GM12878 (cell line): Measurements from ENCODE around the gene REEP5. TPM values are rescaled to one million over a fixed set of nuclear protein-coding genes. Genes with fewer than 3 reads are reported as not detected.

ENCODE experiments used
- CEBPB ChIP-seq, 2 experiments: fragments of 150-350 bp in 1 of 2; IDR thresholded peaks; 2 replicates each; pipeline ENCODE4 v1.6.1; 2012 to 2014; ENCODE audit warnings: low read depth in 2 of 2, low read length in 2 of 2, borderline replicate concordance in 1 of 2, inconsistent platforms in 1 of 2
- CHD1 ChIP-seq: IDR thresholded peaks from 2 replicates; pipeline ENCODE4 v1.6.1; 2012; ENCODE audit warnings: low read depth, low read length, improper control_type of control experiment
- E4F1 ChIP-seq: fragments of 450-650 bp; IDR thresholded peaks from 2 replicates; pipeline ENCODE4 v1.6.1; 2018; ENCODE audit warnings: borderline replicate concordance, mild to moderate bottlenecking; ENCODE audit not compliant: partially characterized antibody
- ETV6 ChIP-seq, 2 experiments: fragments of 450-650 bp in 1 of 2; IDR thresholded peaks in 1 of 2; conservative IDR thresholded peaks in 1 of 2; 2 replicates each; pipeline ENCODE4 v1.6.1; 2014; ENCODE audit warnings: antibody characterized with exemption in 1 of 2, borderline replicate concordance in 1 of 2, low read depth in 1 of 2, mild to moderate bottlenecking in 1 of 2, moderate library complexity in 1 of 2
- EZH2 ChIP-seq: IDR thresholded peaks from 2 replicates; pipeline ENCODE4 v1.6.1; 2012; ENCODE audit warnings: low read depth, mild to moderate bottlenecking, control low read depth, inconsistent platforms, low read length, borderline replicate concordance; ENCODE audit not compliant: control insufficient read depth
- FOS ChIP-seq: IDR thresholded peaks from 3 replicates; pipeline ENCODE4 v1.6.1; 2011; ENCODE audit warnings: borderline replicate concordance; ENCODE audit not compliant: insufficient read length; ENCODE audit errors: extremely low read depth
- IKZF2 ChIP-seq, 2 experiments: fragments of 450-650 bp; IDR thresholded peaks; 2 replicates each; pipeline ENCODE4 v1.6.1; 2017; ENCODE audit warnings: mild to moderate bottlenecking in 2 of 2, moderate library complexity in 2 of 2
- LARP7 ChIP-seq: fragments of 450-650 bp; IDR thresholded peaks from 2 replicates; pipeline ENCODE4 v1.6.1; 2017; ENCODE audit warnings: mild to moderate bottlenecking
- NRF1 ChIP-seq: conservative IDR thresholded peaks from 2 replicates; pipeline ENCODE4 v1.6.1; 2011; ENCODE audit warnings: mild to moderate bottlenecking, low read depth, low read length, improper control_type of control experiment
- PBX3 ChIP-seq: IDR thresholded peaks from 2 replicates; pipeline ENCODE4 v1.6.1; 2011; ENCODE audit warnings: mild to moderate bottlenecking, low read depth, low read length, moderate library complexity; ENCODE audit not compliant: insufficient replicate concordance
- PKNOX1 ChIP-seq: fragments of 450-650 bp; IDR thresholded peaks from 2 replicates; pipeline ENCODE4 v1.6.1; 2016; ENCODE audit warnings: mild to moderate bottlenecking
- POU2F2 ChIP-seq: IDR thresholded peaks from 3 replicates; pipeline ENCODE4 v1.6.1; 2011; ENCODE audit warnings: low read depth, mild to moderate bottlenecking, low read length, borderline replicate concordance
- RBBP5 ChIP-seq: fragments of 200-600 bp; sonication (generic); conservative IDR thresholded peaks from 2 replicates; pipeline ENCODE4 v1.6.1; 2016
- RCOR1 ChIP-seq: conservative IDR thresholded peaks from 2 replicates; pipeline ENCODE4 v1.6.1; 2012; ENCODE audit warnings: low read depth, low read length, improper control_type of control experiment
- SREBF2 ChIP-seq: IDR thresholded peaks from 2 replicates; pipeline ENCODE4 v1.6.1; 2012; ENCODE audit warnings: mild to moderate bottlenecking, low read length
- SUPT20H ChIP-seq: IDR thresholded peaks from 2 replicates; pipeline ENCODE4 v1.6.1; 2011; ENCODE audit warnings: low read depth, mild to moderate bottlenecking, low read length, moderate library complexity, borderline replicate concordance; ENCODE audit not compliant: control insufficient read depth
- TCF12 ChIP-seq: IDR thresholded peaks from 2 replicates; pipeline ENCODE4 v1.6.1; 2011; ENCODE audit warnings: low read depth, mild to moderate bottlenecking, low read length
- USF1 ChIP-seq: IDR thresholded peaks from 2 replicates; pipeline ENCODE4 v1.6.1; 2011; ENCODE audit warnings: borderline replicate concordance, low read depth, mild to moderate bottlenecking, moderate library complexity, mixed read lengths, low read length; ENCODE audit not compliant: insufficient read depth; ENCODE audit errors: extremely low read length
- ZBTB33 ChIP-seq: fragments of 450-650 bp; IDR thresholded peaks from 2 replicates; pipeline ENCODE4 v1.6.1; 2017; ENCODE audit warnings: mild to moderate bottlenecking
- ZNF622 ChIP-seq: fragments of 450-650 bp; IDR thresholded peaks from 2 replicates; pipeline ENCODE4 v1.6.1; 2017; ENCODE audit warnings: mild to moderate bottlenecking, inconsistent platforms
- polyA plus RNA-seq, 11 experiments: library from polyadenylated mRNA; depleted of rRNA in 4 of 11; unstranded in 6 of 11; stranded (reverse) in 5 of 11; fragments of >200 nt; fragmentation: Nextera tagmentation in 4 of 11; fragmentation: Illumina TruSeq in 1 of 11; extraction: Ambion mirVana in 4 of 11; extraction: Trizol in 1 of 11; gene quantifications; 1 replicate in 1 of 11; 2 replicates in 10 of 11; pipeline versions ENCODE4 v1.2.1 to v1.2.3, GENCODE V29; 2011 to 2016; ENCODE audit warnings: inconsistent platforms in 2 of 11, missing spikeins in 2 of 11, low read depth in 1 of 11
- total RNA-seq, 4 experiments: library from RNA; depleted of rRNA in 3 of 4; stranded (reverse); fragments of >200 nt in 3 of 4; fragmentation: Illumina TruSeq in 1 of 4; extraction: Trizol in 1 of 4; gene quantifications; 2 replicates each; pipeline versions ENCODE4 v1.2.1 to v1.2.3, GENCODE V29; 2013 to 2021

The REEP5 gene
- total and polyA plus RNA-seq, 10 of the 15 experiments (the other 5 are each of a cell fraction or from before 2014, with no cell fraction given): 30.5 to 211 (median 113) TPM

- TF ChIP-seq USF1 (no peak), CHD1 (no peak), SREBF2 (no peak), ZNF622 (no peak), RCOR1 (no peak), TCF12 (no peak), EZH2 (no peak), CEBPB (IDR thresholded peaks at IDR 0.05; ENCODE audit: borderline replicate concordance in 1 of 2, low read depth in 2 of 2, low read length in 2 of 2) (no peak), PBX3 (peak; percentile 15), LARP7 (no peak), IKZF2 (IDR thresholded peaks at IDR 0.05) (no peak), SUPT20H (no peak), POU2F2 (peak; percentile 70; the same call in 1 of the 3 replicates), FOS (no peak), ZBTB33 (no peak), ETV6 (conservative IDR thresholded peaks at IDR 0.05 in 1 of 2, IDR thresholded peaks at IDR 0.05 in 1 of 2; ENCODE audit: borderline replicate concordance in 1 of 2, low read depth in 1 of 2) (no peak), E4F1 (no peak), NRF1 (no peak), RBBP5 (no peak), PKNOX1 (peak; percentile 88)
These were observed 36.4 kb upstream of the REEP5 start (continued) for GRCh38 chr5:112958093-112959088.
